Measurements from ENCODE around the gene ARID1B.

Gene ARID1B

DNA sequence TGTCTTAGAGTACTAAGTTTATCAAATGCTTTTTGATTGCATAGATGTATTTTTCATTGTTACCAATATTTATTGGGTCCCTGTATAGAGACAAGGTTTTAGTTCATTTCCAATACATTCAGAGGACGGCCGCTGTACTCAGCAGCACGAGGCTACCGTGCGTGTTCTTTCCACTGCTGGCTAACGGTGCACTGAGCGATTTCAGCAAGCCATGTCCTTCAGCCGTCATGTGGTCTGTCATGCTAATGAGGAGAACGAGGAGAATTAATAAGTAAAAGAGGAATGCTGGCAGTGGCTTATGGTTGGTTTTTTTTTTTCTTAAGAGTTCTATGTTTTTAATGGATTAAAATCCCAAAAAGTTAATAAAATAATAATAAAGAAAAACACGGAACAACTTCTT is 253.6 kb downstream of the ARID1B start:
- TF ChIP-seq, protein P1, sequence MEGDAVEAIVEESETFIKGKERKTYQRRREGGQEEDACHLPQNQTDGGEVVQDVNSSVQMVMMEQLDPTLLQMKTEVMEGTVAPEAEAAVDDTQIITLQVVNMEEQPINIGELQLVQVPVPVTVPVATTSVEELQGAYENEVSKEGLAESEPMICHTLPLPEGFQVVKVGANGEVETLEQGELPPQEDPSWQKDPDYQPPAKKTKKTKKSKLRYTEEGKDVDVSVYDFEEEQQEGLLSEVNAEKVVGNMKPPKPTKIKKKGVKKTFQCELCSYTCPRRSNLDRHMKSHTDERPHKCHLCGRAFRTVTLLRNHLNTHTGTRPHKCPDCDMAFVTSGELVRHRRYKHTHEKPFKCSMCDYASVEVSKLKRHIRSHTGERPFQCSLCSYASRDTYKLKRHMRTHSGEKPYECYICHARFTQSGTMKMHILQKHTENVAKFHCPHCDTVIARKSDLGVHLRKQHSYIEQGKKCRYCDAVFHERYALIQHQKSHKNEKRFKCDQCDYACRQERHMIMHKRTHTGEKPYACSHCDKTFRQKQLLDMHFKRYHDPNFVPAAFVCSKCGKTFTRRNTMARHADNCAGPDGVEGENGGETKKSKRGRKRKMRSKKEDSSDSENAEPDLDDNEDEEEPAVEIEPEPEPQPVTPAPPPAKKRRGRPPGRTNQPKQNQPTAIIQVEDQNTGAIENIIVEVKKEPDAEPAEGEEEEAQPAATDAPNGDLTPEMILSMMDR (IDR thresholded peaks at IDR 0.05; ENCODE audit: control insufficient read depth, insufficient read depth, low read depth, low read length, missing control alignments) = no peak
- no peak for DNase-seq (ENCODE audit: low read depth)

DNA sequence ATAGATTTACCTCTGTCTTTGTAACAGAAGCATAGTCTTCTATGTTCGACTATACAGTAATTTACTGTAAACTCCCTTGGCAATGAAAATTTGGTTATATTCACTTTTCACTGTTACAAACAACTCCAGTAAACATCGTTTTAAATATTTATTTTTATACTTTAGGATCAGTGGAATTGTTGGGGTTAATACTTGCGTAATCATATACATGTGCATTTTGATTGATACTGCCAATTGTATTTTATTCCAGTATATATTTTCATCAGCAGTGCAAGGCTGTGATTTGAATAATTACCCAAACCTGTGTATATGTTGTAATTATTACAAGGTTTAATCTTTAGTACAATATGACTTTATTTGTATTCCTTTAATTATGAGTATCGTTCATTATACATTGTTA is 255.7 kb downstream of the ARID1B start:
- TF ChIP-seq, protein P1 (IDR thresholded peaks at IDR 0.05; ENCODE audit: control insufficient read depth, insufficient read depth, low read depth, low read length, missing control alignments) = no peak
- no peak overlapping the region; the same call in 1 of the 2 replicates for H3K4me3 ChIP-seq (ENCODE audit: control insufficient read depth, low read depth, low read length)
- DNase-seq (ENCODE audit: low read depth) = no peak

More for the DNA sequence above, 253.6 kb downstream of the ARID1B start:
- no peak overlapping the region for H3K4me3 ChIP-seq (ENCODE audit: control insufficient read depth, low read depth, low read length)

DNA sequence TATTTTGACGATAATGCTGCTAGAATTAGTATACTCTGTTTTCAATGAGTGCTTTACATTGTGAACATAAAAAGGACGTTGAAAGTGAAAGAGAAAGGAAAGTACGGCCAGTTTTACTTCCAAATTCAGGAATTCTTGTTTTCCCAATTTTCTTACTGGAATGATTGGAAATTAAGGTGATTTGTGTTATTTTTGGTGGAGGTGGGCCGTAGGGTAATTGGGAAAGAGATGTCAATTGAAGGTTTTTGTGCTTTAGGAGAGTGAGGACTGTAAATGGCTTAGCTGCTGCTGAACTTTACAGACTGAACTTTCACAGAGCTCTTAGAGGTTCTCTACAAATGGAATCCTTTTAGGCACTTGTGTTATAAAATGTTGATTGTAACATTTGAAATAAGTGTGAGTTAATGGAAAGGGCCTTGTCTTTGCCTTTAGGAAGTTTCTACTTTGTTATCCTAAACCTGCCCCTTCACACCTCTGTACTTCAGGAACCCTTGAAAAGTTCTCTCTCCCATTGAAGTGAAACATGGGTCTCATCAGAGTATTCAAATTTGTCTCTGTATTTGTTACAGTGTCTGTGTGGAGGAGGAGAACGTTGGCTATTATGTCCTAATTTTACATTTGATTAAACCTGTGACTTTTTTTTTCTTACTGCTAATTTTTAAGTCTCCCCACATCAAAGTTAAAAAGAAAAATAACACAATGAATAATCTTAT is 256.4 kb downstream of the ARID1B start:
- TF ChIP-seq, protein P1 (IDR thresholded peaks at IDR 0.05; ENCODE audit: control insufficient read depth, insufficient read depth, low read depth, low read length, missing control alignments) = no peak
- no peak for DNase-seq (ENCODE audit: low read depth)
- peak overlapping the region; percentile 42 for H3K4me3 ChIP-seq (ENCODE audit: control insufficient read depth, low read depth, low read length)

DNA sequence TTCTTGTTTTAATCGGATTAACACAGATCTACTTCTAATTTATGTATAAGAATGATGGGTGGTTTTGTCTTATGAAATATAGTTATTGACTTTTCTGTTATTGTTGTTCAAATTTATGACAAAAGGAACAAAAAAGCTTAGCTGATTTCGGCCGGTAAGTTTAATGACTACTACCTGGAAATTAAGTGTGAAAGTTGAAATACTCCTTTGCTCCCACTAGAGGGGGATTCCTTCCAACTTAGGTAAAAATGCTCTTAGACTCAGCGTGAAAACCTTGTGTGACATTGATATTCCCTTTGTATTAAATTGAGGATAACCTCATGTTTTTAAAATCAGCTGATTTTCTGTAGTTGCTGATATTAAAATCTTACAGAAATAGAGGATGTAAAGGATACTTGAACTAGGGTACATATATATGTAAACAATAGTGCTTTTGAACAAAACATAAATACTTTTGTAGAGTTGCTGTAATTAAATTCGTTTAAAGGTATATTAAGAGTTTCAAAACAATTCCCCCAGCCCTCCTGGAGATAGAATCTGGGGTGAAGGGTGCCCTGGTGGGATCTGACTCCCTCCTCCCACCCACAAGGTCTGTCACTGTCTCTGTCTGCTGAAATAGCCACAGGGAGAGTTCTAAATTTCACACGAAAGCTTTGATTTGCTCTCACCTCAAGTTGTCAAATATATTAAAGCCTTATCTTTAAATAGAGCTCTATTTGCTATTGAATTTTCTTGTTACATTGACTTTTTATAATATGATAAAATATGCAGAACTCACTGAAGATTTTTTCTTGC is 257.5 kb downstream of the ARID1B start:
- TF ChIP-seq, protein P1 (IDR thresholded peaks at IDR 0.05; ENCODE audit: control insufficient read depth, insufficient read depth, low read depth, low read length, missing control alignments) = peak; percentile 61
- H3K4me3 ChIP-seq (ENCODE audit: control insufficient read depth, low read depth, low read length) = no peak overlapping the region
- DNase-seq (ENCODE audit: low read depth) = no peak

DNA sequence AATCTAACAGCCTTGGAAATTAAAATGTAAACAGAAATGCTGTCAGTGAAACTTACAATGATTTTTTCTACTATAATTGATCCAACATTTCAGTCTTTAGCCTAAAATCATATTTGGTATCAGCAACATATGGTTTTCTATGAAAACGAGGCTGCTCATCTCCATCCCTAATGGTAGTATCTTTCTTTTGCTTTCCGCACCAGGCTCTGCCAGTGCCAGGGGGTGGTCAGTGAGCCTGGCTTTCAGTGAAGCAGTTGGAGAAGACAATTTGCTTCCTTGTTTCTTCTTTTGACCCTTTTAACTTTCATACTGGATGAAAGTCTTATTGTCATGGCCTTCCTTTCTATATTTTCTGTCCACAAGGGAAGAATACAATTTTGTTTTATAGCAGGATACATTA is 258.4 kb downstream of the ARID1B start:
- H3K4me3 ChIP-seq (ENCODE audit: control insufficient read depth, low read depth, low read length) = no peak overlapping the region
- TF ChIP-seq, protein P1 (IDR thresholded peaks at IDR 0.05; ENCODE audit: control insufficient read depth, insufficient read depth, low read depth, low read length, missing control alignments) = no peak
- no peak for DNase-seq (ENCODE audit: low read depth)

DNA sequence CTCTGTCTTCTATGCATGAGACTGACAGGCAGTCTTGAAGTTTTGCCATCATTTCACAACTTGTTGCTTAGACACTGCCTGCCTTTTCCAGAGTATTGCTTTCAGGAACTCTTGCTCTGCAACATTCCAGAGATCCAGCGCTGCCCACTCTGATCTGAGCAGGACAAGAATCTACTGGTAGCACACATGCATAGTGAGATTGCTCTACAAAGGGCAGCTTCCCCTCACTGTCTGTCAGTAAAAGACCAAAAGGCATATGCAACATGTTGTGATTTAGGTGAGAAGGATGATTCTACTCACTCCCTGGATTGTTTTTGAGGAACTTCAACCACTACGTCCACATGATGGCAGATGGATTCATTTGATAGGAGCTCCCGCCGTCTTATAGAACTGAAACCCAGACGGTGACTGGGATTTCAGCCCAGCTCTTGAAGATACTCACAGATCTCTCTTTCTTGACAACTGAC is 259.1 kb downstream of the ARID1B start:
- no peak overlapping the region for H3K4me3 ChIP-seq (ENCODE audit: control insufficient read depth, low read depth, low read length)
- DNase-seq (ENCODE audit: low read depth) = peak; percentile 24
- TF ChIP-seq, protein P1 (IDR thresholded peaks at IDR 0.05; ENCODE audit: control insufficient read depth, insufficient read depth, low read depth, low read length, missing control alignments) = no peak
